ENCODE measurements around the gene ABTB2. TPM values are rescaled to one million over a fixed set of nuclear protein-coding genes. Genes with fewer than 3 reads are reported as not detected.

ABTB2 gene
- total and polyA plus RNA-seq, 10 of the 15 experiments (the other 5 are each of a cell fraction or from before 2014, with no cell fraction given) = 0.13 to 2.1 (median 0.72) TPM

GRCh38 chr11:34135439-34135838 is 222.4 kb downstream of the ABTB2 start:
- Histone ChIP-seq H3K79me2 (ENCODE audit: control insufficient read depth, insufficient read depth, low read length) (no peaks in the 10 kb centered on the region), H3K27ac (ENCODE audit: control insufficient read depth, insufficient read depth) (0 out of 2 replicates have a peak overlapping the region, but pooled peaks have one; percentile 1), H3K9me3 (replicated peaks; ENCODE audit: control insufficient read depth, insufficient read depth, low read length) (no peaks in the 10 kb centered on the region), H3K36me3 (ENCODE audit: control insufficient read depth in 2 of 2, insufficient read depth in 2 of 2, low read length in 1 of 2) (peaks cover 49 to 60% of the 10 kb centered on the region in 2 experiments), H4K20me1 (ENCODE audit: control insufficient read depth, insufficient read depth) (no peaks in the 10 kb centered on the region), H3K4me2 (ENCODE audit: control insufficient read depth, insufficient read depth) (no peak overlapping the region), H2AFZ (ENCODE audit: control insufficient read depth, low read depth, low read length) (no peak overlapping the region), H3K9ac (ENCODE audit: control insufficient read depth, insufficient read depth, low read length) (no peak overlapping the region), H3K4me3 (no peak overlapping the region), H3K4me1 (ENCODE audit: control insufficient read depth, insufficient read depth, low read length) (peaks cover 9% of the 10 kb centered on the region), H3K27me3 (replicated peaks in 1 of 2; ENCODE audit: control insufficient read depth in 2 of 2, insufficient read depth in 2 of 2, low read length in 1 of 2) (no peaks in the 10 kb centered on the region)
- ChIA-PET SMC1A (ENCODE audit: uncharacterized antibody, unreplicated experiment) (interaction anchor here (0.6 to 1.3 kb wide), 8 partner anchors 9 to 1010 kb away, joined by 3 to 7 read pairs (median 3); no protein-coding TSS in a partner anchor), RAD21 (ENCODE audit: unreplicated experiment) (interaction anchor here (1.1 to 2.2 kb wide), 3 partner anchors 10 to 148 kb away, joined by 3 to 14 read pairs (median 5); no protein-coding TSS in a partner anchor), CTCF (interaction anchor here (0.7 to 1.1 kb wide), 4 partner anchors 19 to 148 kb away, joined by 3 read pairs; no protein-coding TSS in a partner anchor), POLR2A (interaction anchor here (0.6 to 3.0 kb wide), 2 partner anchors 10 to 65 kb away, joined by 3 to 16 read pairs; no protein-coding TSS in a partner anchor)
- DNase-seq (ENCODE audit: low read depth, low spot score) (no peak), FAIRE-seq (no peak), ATAC-seq (peak; percentile 71)
- in situ Hi-C loops (cut with MboI) = no loop called here
- intact Hi-C loops (cut with micrococcal nuclease; ENCODE audit: unreplicated experiment) = no loop called here
- WGBS (ENCODE audit: insufficient coverage, insufficient replicate concordance, low lambda C conversion rate, missing lambda C conversion rate) = 57% methylated on average over 3 of the region's 3 CpGs
- TF ChIP-seq ZSCAN29 (IDR thresholded peaks at IDR 0.05) = no peak
- TF ChIP-seq, protein P1, sequence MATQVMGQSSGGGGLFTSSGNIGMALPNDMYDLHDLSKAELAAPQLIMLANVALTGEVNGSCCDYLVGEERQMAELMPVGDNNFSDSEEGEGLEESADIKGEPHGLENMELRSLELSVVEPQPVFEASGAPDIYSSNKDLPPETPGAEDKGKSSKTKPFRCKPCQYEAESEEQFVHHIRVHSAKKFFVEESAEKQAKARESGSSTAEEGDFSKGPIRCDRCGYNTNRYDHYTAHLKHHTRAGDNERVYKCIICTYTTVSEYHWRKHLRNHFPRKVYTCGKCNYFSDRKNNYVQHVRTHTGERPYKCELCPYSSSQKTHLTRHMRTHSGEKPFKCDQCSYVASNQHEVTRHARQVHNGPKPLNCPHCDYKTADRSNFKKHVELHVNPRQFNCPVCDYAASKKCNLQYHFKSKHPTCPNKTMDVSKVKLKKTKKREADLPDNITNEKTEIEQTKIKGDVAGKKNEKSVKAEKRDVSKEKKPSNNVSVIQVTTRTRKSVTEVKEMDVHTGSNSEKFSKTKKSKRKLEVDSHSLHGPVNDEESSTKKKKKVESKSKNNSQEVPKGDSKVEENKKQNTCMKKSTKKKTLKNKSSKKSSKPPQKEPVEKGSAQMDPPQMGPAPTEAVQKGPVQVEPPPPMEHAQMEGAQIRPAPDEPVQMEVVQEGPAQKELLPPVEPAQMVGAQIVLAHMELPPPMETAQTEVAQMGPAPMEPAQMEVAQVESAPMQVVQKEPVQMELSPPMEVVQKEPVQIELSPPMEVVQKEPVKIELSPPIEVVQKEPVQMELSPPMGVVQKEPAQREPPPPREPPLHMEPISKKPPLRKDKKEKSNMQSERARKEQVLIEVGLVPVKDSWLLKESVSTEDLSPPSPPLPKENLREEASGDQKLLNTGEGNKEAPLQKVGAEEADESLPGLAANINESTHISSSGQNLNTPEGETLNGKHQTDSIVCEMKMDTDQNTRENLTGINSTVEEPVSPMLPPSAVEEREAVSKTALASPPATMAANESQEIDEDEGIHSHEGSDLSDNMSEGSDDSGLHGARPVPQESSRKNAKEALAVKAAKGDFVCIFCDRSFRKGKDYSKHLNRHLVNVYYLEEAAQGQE (IDR thresholded peaks at IDR 0.05; ENCODE audit: low read depth, low read length) = no peak
- peak; percentile 94 for TF ChIP-seq JUNB (IDR thresholded peaks at IDR 0.05)
- no peak for TF ChIP-seq NKRF (conservative IDR thresholded peaks at IDR 0.05)
- no peak for TF ChIP-seq MXI1 (IDR thresholded peaks at IDR 0.05; ENCODE audit: low read depth, low read length)
- peak; percentile 63; the same call in 1 of the 2 replicates for TF ChIP-seq FOXM1 (IDR thresholded peaks at IDR 0.05; ENCODE audit: low read depth, low read length)
- TF ChIP-seq NFIC (IDR thresholded peaks at IDR 0.05; ENCODE audit: low read depth, low read length) = peak; percentile 58; the same call in 1 of the 2 replicates
- TF ChIP-seq GABPA (IDR thresholded peaks at IDR 0.05; ENCODE audit: low read depth) = 0 out of 2 replicates have a peak, but pooled peaks have one; percentile 24
- peak; percentile 16; the same call in 1 of the 2 replicates for TF ChIP-seq IRF4 (IDR thresholded peaks at IDR 0.05; ENCODE audit: low read depth, low read length)
- peak; percentile 93 for TF ChIP-seq TCF7 (IDR thresholded peaks at IDR 0.05; ENCODE audit: borderline replicate concordance)
- TF ChIP-seq TBL1XR1 (IDR thresholded peaks at IDR 0.05; ENCODE audit: low read depth, low read length) = no peak
- TF ChIP-seq RUNX3 (IDR thresholded peaks at IDR 0.05; ENCODE audit: low read length) = 0 out of 2 replicates have a peak, but pooled peaks have one; percentile 40
- 0 out of 2 replicates have a peak, but pooled peaks have one; percentile 13 for TF ChIP-seq BCL11A (IDR thresholded peaks at IDR 0.05; ENCODE audit: low read depth, low read length)
- TF ChIP-seq, protein P2, sequence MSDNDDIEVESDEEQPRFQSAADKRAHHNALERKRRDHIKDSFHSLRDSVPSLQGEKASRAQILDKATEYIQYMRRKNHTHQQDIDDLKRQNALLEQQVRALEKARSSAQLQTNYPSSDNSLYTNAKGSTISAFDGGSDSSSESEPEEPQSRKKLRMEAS (IDR thresholded peaks at IDR 0.05; ENCODE audit: low read depth, low read length) = no peak
- BruUV-seq (replicated peaks) = no TSS peak
